Fibroblast of skin of left biceps (primary cell): Measurements from ENCODE around the gene TM9SF3.
"Not testable (repeated sequence)": the region's sequence is repeated elsewhere in the genome, so short reads cannot be mapped to it uniquely, and the experiment has no call there.

Experiments
- DNase-seq, 2 experiments: peaks; one replicate each; pipeline ENCODE4 v3.0.0-alpha.2; 2013; ENCODE audit warnings: low read depth in 2 of 2

Gene TM9SF3

DNA sequence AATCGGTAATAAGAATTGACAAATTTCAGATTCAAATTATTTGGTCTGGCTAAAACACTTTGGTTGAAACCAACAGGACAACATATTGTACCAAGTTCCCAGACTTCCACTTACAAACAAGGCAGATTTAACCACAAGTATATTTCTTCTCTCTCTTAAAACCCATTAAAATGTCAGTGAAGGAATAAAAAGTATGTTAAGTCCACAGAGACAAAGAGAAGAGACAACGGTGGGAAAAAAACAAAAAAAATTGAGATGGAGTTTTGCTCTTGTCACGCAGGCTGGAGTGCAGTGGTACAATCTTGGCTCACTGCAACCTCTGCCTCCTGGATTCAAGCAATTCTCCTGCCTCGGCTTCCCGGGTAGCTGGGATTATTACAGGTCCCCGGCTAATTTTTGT, 16.3 kb downstream of the TM9SF3 start:
- DNase-seq: no peak

DNA sequence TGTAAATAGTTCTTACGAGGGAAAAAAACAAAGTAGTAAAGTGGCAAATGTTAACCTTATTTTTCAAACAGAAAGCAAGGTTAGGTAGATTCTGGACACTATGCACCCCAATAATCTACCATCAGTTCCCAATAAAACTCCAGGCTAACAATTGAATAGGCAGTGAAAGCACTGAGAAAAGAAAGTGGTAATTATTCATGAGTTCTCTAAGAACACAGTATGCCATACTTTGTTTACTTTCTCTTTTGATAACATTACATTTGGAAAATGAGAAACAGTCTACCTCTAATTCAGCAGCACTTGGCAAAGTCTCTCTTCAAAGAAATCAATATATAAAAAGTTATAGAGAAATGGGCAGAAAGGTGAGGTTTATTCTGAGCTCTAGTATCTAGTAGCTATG, 18.4 kb downstream of the TM9SF3 start:
- no peak for DNase-seq

DNA sequence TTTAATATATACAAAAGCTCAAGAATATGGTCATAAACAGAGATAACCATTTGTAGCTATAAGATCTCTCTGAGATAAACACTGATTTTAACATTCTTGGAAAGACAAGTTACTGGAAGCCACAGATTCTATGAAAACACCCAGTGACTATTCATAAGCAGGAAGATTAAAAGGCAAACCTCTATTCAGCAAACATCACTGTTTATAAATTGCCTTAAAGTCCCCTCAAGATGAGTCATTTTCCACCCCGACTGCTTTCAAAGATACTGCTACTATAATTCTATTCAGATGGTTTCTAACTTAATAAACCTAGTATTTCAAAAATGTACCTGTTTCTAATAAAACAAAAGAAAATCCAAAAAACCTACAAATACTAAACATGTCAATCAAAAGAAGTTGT, 21.0 kb downstream of the TM9SF3 start:
- DNase-seq: no peak

DNA sequence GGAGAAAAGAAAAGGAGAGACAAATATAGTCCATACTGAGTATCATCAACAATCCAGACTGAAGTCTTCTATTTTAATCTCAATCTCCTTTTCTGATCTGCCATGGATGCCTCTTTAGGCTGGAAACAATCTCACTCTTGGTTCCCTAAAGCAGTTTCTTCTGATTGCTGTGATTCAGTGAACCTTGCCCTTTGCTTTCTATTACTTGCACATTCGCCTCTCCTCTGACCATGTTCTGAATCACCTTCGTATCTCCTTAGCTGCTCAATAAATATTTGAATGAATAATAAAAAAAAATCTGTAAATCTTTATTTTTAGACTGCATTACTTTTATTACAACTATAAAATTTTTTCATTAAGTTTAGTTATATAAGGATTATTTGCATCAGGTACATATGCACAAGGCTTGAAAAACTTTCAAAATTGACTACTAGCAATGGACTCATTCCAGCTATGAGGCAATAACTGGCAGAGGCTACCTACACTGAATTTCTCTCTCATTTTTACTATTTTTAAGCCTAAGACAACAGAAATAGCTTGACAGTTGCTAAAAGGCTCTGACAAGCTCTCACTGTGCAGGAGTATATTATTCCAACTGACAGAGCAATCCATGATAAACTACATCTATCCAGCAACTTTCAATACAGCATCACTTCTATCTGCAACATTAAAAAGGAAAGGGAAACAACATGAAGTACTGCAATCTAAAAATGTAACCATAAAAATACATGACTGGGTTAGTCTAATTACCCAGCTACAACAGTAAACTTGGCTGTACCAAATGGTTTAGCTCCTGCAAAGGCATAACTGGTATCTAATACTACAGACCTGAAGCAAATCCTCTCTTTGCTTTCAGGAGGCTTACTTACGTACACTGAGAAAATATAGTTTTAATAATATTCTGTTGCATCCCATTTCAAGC, 25.6 kb downstream of the TM9SF3 start:
- no peak for DNase-seq

DNA sequence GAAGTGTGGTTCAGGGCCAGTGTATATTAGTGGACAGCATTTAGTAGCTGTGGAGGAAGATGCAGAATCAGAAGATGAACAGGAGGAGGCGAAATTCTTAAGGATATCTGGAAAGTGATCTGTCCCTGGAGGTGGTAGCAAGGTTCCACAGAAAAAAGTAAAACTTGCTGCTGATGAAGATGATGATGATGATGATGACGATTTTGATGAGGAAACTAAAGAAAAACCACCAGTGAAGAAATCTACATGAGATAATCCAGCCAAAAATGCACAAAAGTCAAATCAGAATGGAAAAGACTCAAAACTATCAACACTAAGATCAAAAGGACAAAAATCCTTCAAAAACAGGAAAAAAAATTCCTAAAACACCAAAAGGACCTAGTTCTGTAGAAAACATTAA, 26.3 kb downstream of the TM9SF3 start:
- no peak for DNase-seq

DNA sequence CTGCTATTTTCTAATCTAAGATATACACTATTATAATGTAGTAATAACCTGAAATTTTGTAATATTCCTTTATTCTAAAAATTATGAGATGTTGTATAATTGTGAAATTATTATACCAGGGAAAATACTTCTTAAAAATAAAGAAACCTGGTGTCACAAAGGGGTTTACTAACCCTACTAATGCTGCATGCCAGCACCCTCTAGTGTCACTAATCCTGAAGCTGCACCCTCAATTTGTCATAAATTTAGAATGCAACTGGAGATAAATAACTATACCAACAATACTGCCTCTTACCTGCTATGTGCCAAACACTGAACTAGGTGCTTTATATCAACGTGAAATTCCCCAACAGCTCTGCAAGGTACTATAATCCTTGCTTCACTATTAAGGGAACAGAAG, 30.8 kb downstream of the TM9SF3 start:
- DNase-seq: no peak

DNA sequence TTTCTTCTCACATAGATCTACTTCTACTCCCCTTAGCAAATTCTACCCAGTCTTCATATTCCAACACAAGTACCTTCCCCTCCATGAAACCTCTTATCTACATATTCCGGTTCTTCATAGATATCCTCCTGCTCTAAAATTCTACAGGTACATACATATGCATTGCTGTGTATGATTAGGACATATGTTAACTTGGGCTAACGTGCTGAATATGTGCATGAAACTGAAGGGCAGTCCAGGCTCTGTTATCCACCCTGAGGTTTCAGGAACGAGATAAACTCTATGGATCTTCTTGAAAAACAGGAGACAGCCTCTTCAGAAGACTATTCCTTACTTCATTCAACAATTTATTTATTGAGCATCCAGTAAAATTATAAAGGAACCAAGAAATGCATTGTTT, 31.5 kb downstream of the TM9SF3 start:
- no peak for DNase-seq

DNA sequence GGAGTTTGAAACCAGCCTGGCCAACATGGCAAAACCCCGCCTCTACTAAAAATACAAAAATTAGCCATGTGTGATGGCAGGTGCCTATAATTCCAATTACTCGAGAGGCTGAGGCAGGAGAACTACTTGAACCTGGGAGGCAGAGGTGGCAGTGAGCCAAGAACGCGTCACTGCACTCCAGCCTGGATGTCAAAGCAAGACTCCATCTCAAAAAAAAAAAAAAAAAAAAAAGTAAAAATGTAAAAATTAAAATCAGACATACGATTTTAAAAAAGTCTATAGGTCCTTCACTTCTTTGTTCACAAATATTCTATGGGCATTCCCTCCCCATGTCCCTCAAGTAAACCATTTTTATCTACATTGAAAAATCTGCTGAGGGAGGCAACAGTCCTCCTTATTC, 38.2 kb downstream of the TM9SF3 start:
- DNase-seq: no peak

DNA sequence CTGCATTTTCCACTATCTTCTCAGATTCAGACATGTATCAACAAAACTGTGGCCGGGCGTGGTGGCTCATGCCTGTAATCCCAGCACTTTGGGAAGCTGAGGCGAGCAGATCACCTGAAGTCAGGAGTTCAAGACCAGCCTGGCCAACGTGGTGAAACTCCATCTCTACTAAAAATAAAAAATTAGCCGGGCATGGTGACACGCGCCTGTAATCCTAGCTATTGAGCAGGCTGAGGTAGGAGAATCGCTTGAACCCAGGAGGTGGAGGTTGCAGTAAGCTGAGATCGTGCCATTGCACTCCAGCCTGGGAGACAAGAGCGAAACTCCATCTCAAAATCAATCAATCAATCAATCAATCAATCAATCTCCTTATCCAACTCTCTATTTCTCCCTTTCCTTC, 41.3 kb downstream of the TM9SF3 start:
- not testable (repeated sequence) for DNase-seq

DNA sequence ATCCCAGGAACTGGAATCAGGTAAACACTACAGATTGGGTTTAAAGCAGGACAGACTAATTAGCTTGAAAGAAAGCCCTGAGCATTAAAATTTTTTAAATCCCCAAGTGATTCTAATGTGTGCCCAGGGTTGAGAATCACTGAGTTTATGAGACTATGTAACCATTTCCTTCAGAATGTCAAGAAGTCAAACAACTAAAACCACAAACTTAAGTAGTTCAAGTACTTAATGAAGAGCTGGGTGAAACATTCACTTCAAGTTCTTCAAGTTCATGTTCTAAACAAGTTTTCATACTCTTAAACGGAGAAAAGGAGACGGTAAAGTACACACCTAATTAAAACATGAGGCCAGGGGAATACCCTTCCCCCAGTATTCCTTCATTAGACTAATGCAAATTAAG, 44.9 kb downstream of the TM9SF3 start:
- no peak for DNase-seq

DNA sequence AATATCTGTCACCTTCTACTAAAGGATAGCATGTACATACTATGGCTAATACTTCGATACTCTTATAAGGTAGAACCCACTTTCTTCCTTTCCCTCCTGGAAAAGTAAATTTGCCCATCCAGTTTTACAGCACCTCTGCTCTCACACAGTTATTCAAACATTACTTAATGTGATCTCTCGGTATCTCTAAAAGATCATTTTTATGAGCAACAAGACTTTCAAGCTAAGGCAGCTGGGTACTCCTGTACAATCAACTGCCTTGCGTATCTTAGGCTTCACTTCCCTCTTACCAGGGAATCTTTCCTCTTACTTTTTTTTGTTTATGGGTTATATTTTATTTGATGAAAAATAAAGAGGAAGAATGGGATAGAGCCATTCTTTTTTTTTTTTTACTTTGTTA, 46.6 kb downstream of the TM9SF3 start:
- DNase-seq: no peak

DNA sequence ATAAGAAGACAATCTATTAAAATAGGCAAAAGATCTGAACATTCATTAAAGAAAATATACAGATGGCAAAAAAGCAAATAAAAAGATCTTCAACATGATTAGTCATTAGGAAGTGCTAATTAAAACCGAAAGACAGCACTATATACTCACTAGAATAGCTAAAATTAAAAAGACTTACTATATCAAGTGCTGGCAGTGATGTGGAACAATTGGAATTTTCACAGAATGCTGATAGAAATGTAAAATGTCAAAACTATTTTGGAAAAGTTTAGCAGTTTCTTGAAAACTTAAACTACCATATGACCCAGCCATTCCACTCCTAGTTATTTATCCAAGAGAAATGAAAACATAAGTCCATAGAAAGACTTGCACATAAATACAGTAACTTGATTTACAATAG, 48.1 kb downstream of the TM9SF3 start:
- DNase-seq: no peak

DNA sequence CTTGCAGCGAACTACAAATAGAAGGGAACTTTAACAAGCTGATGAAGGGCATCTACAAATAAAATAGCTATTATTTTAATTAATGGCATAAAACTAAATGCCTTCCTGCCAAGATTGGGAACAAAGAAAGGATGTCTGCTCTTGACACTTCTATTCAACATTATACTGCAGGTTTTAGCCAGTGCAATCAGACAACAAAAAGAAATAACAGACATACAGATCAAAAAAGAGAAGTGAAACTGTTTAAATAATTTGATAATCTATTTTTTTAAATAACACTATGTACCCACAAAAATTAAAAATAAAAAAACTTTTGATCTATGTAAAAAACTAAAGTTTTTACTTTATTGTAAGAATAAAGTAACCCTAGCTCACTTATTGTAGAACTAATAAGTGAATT, 50.7 kb downstream of the TM9SF3 start:
- DNase-seq: no peak

DNA sequence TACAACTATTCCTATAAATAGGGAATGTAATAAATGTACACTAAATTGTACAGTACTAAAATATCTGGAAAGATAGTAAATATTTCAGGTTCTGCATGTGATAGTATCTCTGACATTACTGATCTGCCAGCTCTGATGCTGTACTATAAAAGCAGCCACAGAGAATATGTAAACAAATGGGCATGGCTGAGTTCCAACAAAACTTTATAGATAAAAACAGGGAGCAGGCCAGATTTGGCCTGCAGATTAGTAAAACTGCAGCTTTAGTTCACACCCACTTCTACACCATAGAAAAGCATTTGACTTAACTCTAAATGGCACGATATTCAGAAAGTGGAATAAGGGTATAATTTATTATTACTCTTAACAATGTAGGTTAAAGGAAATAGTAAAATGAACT, 54.3 kb downstream of the TM9SF3 start:
- no peak for DNase-seq

DNA sequence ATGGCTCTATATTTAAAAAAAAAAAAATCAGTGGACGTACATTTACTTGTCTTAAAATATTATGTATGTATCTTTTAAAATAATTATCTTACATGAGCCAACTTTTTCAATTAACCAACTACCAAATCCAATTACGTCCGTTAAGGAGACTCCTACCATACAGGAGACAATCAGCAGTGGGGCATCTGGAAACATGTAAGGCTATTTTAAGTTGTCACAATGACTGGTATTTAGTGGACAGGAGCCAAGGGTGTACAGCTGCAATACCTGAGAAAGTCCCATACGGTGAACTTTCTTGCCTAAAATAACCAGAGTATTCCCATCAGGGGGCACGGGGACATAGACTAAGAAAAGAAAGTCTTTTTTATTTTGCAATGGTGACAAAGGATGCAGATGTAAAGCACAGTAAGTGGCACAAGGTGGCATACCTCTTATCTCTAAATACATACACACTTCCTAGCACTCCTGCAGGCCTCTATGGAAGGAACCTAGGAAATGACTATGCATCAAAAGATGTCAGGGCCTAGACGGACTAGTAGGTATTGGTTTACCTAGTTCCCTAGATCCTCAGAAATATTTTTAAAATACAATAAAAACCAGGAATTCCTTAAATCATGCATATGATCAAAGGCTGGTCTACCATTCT, 57.1 kb downstream of the TM9SF3 start:
- DNase-seq: no peak

DNA sequence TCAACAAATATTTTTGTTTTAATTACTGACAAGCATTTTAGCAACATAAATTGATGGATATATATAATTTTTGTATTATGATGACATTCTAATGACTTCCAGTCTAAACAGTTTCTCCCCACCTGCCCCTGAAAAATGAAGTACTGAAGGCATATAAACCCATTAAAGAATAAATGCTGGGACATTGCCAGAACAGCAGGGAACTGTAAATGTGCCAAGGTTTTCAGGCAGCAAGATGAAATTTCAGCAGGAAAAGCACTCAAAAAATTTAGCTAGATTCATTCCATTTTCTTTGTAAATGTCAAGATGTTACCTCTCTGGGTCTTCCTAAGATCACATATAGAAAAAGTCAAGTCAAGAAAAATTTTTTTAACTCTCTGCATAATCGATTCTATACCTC, 62.1 kb downstream of the TM9SF3 start:
- no peak for DNase-seq

DNA sequence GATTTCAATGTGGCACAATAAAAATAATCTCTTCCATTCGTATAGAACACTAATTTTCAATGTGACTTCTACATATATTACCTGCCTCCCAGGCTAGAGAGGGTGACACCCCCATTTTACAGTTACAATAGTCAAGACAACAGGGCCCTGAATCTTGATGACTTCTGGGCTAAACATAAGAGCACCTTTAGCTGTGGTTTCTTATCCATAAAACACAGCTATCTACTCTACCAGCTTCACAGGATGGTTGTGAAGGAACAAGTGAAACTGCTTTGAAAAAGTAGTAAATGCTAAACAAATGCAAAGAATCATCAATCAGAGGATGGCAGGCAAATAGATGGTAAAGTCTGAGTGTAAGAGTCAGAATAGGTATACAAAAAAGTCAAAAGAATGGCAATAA, 69.5 kb downstream of the TM9SF3 start:
- DNase-seq: no peak

DNA sequence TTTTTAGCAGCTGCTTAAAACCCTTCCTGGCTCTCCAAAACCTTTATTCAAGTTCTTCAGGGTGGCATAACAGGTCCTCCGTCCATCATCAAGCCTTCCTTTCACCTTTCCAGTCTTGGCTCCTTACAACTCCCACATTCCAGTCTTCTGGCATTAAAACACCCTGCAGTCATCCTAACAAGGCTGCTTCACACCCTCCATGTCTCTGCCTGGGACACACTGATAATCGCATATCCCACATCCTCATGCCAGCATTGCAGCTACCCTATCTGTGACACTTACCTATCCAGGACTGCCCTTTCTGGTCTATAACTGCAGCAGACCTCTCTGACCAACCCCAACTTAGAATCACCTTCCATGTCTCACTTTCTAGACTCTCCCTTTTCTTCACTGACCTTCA, 70.5 kb downstream of the TM9SF3 start:
- DNase-seq: no peak

DNA sequence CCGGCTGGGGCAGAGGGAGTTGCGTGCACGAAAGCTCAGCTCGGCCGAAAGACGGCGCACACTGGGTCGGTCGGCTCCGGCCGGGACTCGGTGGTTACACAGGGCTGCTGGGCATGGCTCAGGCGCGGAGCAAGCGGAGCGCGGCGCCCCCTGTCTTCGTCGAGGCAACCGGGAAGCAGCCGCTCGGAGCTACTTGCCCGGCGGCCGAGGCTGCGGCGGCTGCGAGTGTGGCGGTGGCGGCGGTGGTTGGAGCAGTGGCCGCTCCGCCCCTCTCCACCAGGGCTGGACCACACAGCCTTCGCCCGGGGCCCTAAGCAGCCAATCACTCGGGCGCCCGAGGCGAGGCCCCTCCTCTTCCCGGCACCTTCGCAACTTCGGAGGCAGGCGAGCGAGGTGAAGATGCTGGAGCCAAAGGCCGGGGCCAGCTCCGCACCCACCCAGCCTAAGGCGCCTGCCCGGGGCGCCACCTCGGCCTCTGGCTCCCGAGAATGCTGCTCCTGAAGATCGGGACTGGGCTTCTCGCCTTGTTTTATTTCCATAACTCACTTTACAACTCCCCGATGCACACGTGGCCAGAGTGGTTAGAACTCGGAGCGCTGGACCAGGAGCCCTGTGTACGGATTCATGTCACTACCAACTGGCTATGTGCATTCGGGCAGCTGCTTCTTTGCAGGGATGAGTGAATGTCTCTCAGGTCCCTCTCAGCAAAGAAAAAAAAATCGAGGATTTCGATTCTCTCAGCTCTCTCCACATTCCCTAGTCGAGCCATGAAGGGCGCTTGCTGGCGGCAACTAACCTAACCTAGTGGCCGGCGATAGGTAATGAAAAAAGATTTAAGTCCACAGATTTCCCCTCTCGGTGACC, 72.9 kb downstream of the TM9SF3 start, which contains the start of gene TLL2:
TSS of gene TLL2 (minus strand) at position 229 of the 864 bp plus-strand sequence. CDS start 241 bp downstream, outside the sequence.
- peak; percentile 49 to 52 for DNase-seq

DNA sequence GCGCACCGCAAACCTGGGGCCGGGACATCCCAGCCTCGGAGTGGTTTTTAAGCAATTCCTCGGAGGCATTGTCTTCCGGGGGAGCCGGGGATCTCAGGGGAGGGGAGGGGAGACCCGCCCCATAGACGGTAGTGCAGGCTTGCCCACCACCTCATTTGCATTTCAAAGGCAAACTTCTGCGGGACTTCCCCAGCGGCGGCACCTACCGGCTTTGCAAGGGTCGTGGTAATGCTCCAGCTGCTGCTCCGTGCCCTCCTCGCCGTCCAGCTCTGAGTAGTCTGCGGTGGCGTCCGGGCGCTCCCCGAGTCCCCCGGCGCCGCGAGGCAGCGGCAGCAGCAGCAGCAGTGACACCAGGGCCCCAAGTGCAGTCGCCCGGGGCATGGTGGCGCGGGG, 73.5 kb downstream of the TM9SF3 start:
- no peak for DNase-seq

DNA sequence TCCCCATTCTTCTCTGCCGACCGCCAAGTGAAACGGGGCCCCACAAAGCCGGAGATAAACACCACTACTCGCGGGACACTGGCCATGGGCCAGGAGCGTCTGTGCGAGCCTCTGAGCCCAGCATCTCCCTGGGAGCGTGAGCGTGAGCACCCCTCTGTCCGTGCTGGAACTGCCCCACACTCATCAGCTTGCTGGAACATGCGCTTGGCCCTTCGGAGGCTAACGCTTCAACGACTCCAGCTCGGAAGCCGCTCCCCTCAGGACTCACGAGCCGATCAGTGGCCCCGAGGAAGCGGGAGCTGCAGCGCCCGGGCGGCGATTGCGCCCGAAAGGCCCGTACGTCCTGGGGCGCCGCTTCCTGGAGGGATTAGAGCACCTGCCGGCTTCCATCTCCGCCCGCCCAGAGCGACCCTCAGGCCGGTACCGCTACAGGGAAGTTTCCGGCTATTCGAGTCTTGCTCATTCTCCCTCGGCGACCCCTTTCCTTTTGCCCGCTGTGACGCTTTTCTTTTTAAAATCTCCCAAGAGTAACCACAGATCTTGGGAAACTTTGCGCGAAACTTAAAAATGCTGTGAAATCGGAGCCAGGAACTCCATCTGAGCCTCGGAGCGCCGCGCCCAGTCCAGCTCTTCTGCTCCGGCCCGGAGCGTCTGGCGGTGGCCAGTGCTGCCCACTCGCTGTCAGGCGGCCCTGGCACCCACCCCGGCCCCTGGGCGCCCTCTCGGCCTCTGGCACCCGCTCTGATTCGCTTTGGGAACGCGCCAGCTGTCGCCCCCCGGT, 74.1 kb downstream of the TM9SF3 start:
- DNase-seq: no peak
